ENCODE measurements around the gene FHIT. TPM values are rescaled to one million over a fixed set of nuclear protein-coding genes. Genes with fewer than 3 reads are reported as not detected.

FHIT gene
- total and polyA plus RNA-seq, 7 donors, result 0.98 to 10.4 (median 4.0) TPM

DNA sequence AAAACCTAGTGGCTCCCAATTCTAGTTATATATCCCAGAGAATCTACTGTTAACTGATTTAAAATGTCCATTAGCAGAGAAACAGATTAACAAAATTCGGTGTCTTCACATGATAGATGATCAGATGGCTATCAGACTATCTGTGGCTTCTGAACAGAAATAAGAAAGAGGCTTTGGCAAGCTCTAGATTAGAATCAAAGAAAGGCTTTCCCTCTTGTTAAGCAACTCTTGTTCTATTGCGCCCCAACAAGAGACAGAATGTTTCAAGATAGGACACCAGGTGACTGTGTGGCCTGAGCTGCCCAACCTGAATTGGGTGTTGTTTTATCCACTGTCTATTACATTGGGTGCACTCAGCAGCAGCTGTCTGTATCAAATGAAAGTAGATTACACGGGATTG is 483.7 kb downstream of the FHIT start:
- no peaks in the 10 kb centered on the region for H3K4me1 ChIP-seq
- TF ChIP-seq CTCF (IDR thresholded peaks at IDR 0.05), result no peak
- WGBS, 3 donors, result 59 to 72% (median 64%) methylated on average over 3 of the region's 3 CpGs
- no peak overlapping the region for H3K27ac ChIP-seq
- DNase-seq, result no peak
- no peaks in the 10 kb centered on the region for H3K36me3 ChIP-seq (ENCODE audit: insufficient read depth in 1 of 2, low read depth in 1 of 2)
- intact Hi-C loops (cut with DNase I), result no loop called here
- ATAC-seq, result no peak
- H3K9me3 ChIP-seq, result no peaks in the 10 kb centered on the region
- no peak overlapping the region for H3K4me3 ChIP-seq
- no peaks in the 10 kb centered on the region for H3K27me3 ChIP-seq (ENCODE audit: insufficient read depth in 3 of 3, low read length in 2 of 3)

DNA sequence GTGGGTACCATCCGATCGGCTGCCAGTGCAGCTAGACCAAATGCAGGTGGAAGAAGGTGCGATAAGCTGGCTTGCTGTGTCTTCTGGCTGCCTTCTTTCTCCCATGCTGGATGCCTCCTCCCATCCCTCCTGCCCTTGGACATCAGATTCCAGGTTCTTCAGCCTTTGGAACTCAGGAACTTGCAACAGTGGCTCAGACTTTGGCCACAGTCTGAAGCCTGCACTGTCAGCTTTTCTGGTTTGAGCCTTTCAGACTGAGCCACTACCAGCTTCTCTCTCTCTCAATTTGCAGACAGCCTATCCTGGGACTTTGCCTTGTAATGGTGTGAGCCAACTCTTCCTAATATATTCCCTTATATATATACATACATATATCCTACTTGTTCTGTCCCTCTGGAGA is 485.5 kb downstream of the FHIT start:
- H3K27ac ChIP-seq, result no peak overlapping the region
- no peak for TF ChIP-seq CTCF (IDR thresholded peaks at IDR 0.05)
- H3K4me3 ChIP-seq, result no peak overlapping the region
- DNase-seq (no peak), ATAC-seq (no peak)
- no peaks in the 10 kb centered on the region for H3K27me3 ChIP-seq (ENCODE audit: insufficient read depth in 3 of 3, low read length in 2 of 3)
- intact Hi-C loops (cut with DNase I), result no loop called here
- no peaks in the 10 kb centered on the region for H3K36me3 ChIP-seq (ENCODE audit: insufficient read depth in 1 of 2, low read depth in 1 of 2)
- no peaks in the 10 kb centered on the region for H3K4me1 ChIP-seq
- no peaks in the 10 kb centered on the region for H3K9me3 ChIP-seq
- 89 to 100% (median 92%) methylated on average over 3 of the region's 3 CpGs for WGBS, 3 donors

DNA sequence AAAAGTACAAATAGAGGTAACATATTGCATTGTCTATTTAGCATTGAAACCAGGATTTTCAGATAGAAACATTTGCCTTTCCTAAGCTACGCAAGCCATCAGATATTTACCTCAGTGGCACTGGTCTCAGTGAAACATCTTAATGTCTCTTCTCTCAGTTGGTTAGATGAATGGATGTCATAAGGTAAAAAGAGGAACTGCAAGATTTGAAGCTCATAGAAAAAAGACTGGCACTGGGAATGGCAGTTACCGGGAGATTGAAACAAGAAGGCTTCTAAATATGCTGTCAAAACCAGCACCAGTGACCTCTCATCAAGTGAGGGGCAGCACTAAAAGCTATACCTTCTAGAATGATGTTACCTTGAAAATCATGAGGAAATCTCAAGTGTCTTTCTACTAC is 486.4 kb downstream of the FHIT start:
- ATAC-seq, result no peak
- WGBS, 3 donors, result 95 to 97% (median 96%) methylated on average over 2 of the region's 2 CpGs
- H3K27ac ChIP-seq, result no peak overlapping the region
- no peak for TF ChIP-seq CTCF (IDR thresholded peaks at IDR 0.05)
- no peaks in the 10 kb centered on the region for H3K9me3 ChIP-seq
- DNase-seq, result no peak
- no peaks in the 10 kb centered on the region for H3K36me3 ChIP-seq (ENCODE audit: insufficient read depth in 1 of 2, low read depth in 1 of 2)
- intact Hi-C loops (cut with DNase I), result no loop called here
- no peaks in the 10 kb centered on the region for H3K4me1 ChIP-seq
- no peak overlapping the region for H3K4me3 ChIP-seq
- H3K27me3 ChIP-seq (ENCODE audit: insufficient read depth in 3 of 3, low read length in 2 of 3), result no peaks in the 10 kb centered on the region

- DNase-seq, result no peak
- Histone ChIP-seq H3K9me3 (no peaks in the 10 kb centered on the region), H3K4me1 (no peaks in the 10 kb centered on the region), H3K36me3 (ENCODE audit: insufficient read depth in 1 of 2, low read depth in 1 of 2) (no peaks in the 10 kb centered on the region), H3K27ac (no peak overlapping the region), H3K27me3 (ENCODE audit: insufficient read depth in 3 of 3, low read length in 2 of 3) (no peaks in the 10 kb centered on the region), H3K4me3 (no peak overlapping the region)
- ATAC-seq, result no peak
- 95 to 96% (median 96%) methylated on average over 3 of the region's 3 CpGs for WGBS, 3 donors
- intact Hi-C loops (cut with DNase I), result no loop called here
- TF ChIP-seq CTCF (IDR thresholded peaks at IDR 0.05), result no peak
Measured at GRCh38 chr3:60760145-60760544, 491.1 kb downstream of the FHIT start.

DNA sequence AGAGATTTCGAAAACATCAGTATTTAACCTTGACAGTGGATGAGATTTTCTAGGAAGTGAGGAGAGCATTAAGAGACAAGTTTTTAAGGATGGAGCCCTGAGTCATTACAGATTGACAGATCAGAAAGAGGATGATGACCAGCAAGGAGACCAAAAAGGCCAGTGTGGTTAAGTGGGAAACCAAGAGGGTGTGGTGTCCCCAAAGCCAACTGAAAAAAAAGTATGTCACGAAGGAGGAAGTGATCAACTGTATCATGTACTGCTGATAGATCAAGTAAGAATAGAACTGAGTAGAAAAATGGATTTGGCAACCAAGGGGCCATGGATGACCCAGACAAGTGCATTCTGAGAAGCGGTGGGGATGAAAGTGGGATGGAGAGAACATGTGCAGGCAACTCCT is 491.8 kb downstream of the FHIT start:
- WGBS, 3 donors, result 94 to 100% (median 95%) methylated on average over 3 of the region's 3 CpGs
- intact Hi-C loops (cut with DNase I), result no loop called here
- TF ChIP-seq CTCF (IDR thresholded peaks at IDR 0.05), result no peak
- Histone ChIP-seq H3K36me3 (ENCODE audit: insufficient read depth in 1 of 2, low read depth in 1 of 2) (no peaks in the 10 kb centered on the region), H3K4me3 (no peak overlapping the region), H3K27me3 (ENCODE audit: insufficient read depth in 3 of 3, low read length in 2 of 3) (no peaks in the 10 kb centered on the region), H3K27ac (no peak overlapping the region), H3K4me1 (no peaks in the 10 kb centered on the region), H3K9me3 (no peaks in the 10 kb centered on the region)
- DNase-seq (no peak), ATAC-seq (no peak)

Data from psoas muscle (tissue), 8 donors.